CD14-positive monocyte (primary cell): ENCODE measurements around the gene ZBTB7A. TPM values are rescaled to one million over a fixed set of nuclear protein-coding genes. Genes with fewer than 3 reads are reported as not detected.

Source experiments
- DNase-seq, 3 donors: peaks; one replicate each; pipeline ENCODE4 v3.0.0-alpha.2; 2011 to 2022
- H2AFZ ChIP-seq: 2 replicates; pipeline ENCODE4 v1.6.0; 2012; ENCODE audit warnings: mild to moderate bottlenecking, low read depth, low read length, inconsistent platforms; ENCODE audit not compliant: insufficient read depth, poor library complexity, severe bottlenecking
- H3K27ac ChIP-seq, 2 donors: 1 replicate in 1 of 2; 2 replicates in 1 of 2; pipeline ENCODE4 v1.5.1; 2012 to 2013; ENCODE audit warnings: low read length in 2 of 2, control low read depth in 1 of 2, inconsistent platforms in 1 of 2, low read depth in 1 of 2, mild to moderate bottlenecking in 1 of 2
- H3K27me3 ChIP-seq, 2 donors: one replicate each; pipeline versions ENCODE4 v1.6.0 to v1.6.1; 2011 to 2013; ENCODE audit warnings: low read length in 2 of 2; ENCODE audit not compliant: control insufficient read depth in 2 of 2, insufficient read depth in 2 of 2
- H3K36me3 ChIP-seq, 2 donors: replicated peaks in 1 of 2; 1 replicate in 1 of 2; 2 replicates in 1 of 2; pipeline versions ENCODE4 v1.5.1 to v1.6.1; 2012 to 2013; ENCODE audit warnings: low read length in 2 of 2, control low read depth in 1 of 2, inconsistent platforms in 1 of 2, mild to moderate bottlenecking in 1 of 2; ENCODE audit not compliant: insufficient read depth in 2 of 2, control insufficient read depth in 1 of 2
- H3K4me1 ChIP-seq, 2 donors: 1 replicate in 1 of 2; 2 replicates in 1 of 2; pipeline versions ENCODE4 v1.5.1 to v1.6.1; 2012 to 2013; ENCODE audit warnings: low read length in 2 of 2, control low read depth in 1 of 2, inconsistent platforms in 1 of 2, mild to moderate bottlenecking in 1 of 2, moderate library complexity in 1 of 2; ENCODE audit not compliant: insufficient read depth in 2 of 2, control insufficient read depth in 1 of 2
- H3K4me2 ChIP-seq: replicated peaks from 2 replicates; pipeline ENCODE3; 2012; ENCODE audit warnings: low read length, moderate library complexity, mild to moderate bottlenecking; ENCODE audit not compliant: poor library complexity, severe bottlenecking; ENCODE audit errors: extremely low read depth
- H3K4me3 ChIP-seq, 3 experiments: fragments of 200-600 bp in 1 of 3; sonication (generic) in 1 of 3; replicated peaks in 1 of 3; 1 replicate in 2 of 3; 2 replicates in 1 of 3; pipeline ENCODE4 v1.5.1; 2011 to 2013; ENCODE audit warnings: low read length in 3 of 3, mild to moderate bottlenecking in 3 of 3, control low read depth in 2 of 3, low read depth in 2 of 3, inconsistent platforms in 1 of 3, moderate library complexity in 1 of 3
- H3K79me2 ChIP-seq: 2 replicates; pipeline ENCODE4 v1.6.0; 2012; ENCODE audit warnings: mild to moderate bottlenecking, control low read depth, inconsistent platforms, low read length, moderate library complexity; ENCODE audit not compliant: insufficient read depth
- H3K9ac ChIP-seq: 2 replicates; pipeline ENCODE4 v1.6.0; 2017; ENCODE audit warnings: low read length, mild to moderate bottlenecking; ENCODE audit not compliant: insufficient read depth, poor library complexity, severe bottlenecking
- H3K9me3 ChIP-seq, 2 donors: replicated peaks in 1 of 2; 1 replicate in 1 of 2; 2 replicates in 1 of 2; pipeline versions ENCODE4 v1.5.1 to v1.6.1; 2012 to 2013; ENCODE audit warnings: low read length in 2 of 2, control low read depth in 1 of 2; ENCODE audit not compliant: control insufficient read depth in 1 of 2, insufficient read depth in 1 of 2
- H4K20me1 ChIP-seq: 2 replicates; pipeline ENCODE4 v1.6.0; 2012; ENCODE audit warnings: mild to moderate bottlenecking, low read length, control low read depth, moderate library complexity; ENCODE audit not compliant: insufficient read depth
- H3K27ac Mint-ChIP-seq, 7 donors: one replicate each; pipeline ENCODE4 v1.8.0; 2020; ENCODE audit warnings: mild to moderate bottlenecking in 7 of 7, mixed read lengths in 7 of 7, moderate library complexity in 6 of 7, inconsistent platforms in 2 of 7
- H3K27me3 Mint-ChIP-seq, 3 donors: one replicate each; pipeline ENCODE4 v1.8.0; 2021 to 2022; ENCODE audit warnings: low read depth in 3 of 3, mild to moderate bottlenecking in 3 of 3, mixed read lengths in 3 of 3, moderate library complexity in 3 of 3, inconsistent platforms in 1 of 3
- H3K36me3 Mint-ChIP-seq, 2 donors: one replicate each; pipeline ENCODE4 v1.8.0; 2020; ENCODE audit warnings: mixed read lengths in 2 of 2, inconsistent platforms in 1 of 2, mild to moderate bottlenecking in 1 of 2
- H3K4me1 Mint-ChIP-seq: one replicate; pipeline ENCODE4 v1.8.0; 2020; ENCODE audit warnings: mild to moderate bottlenecking, mixed read lengths
- H3K4me3 Mint-ChIP-seq, 2 donors: one replicate each; pipeline ENCODE4 v1.8.0; 2020; ENCODE audit warnings: mild to moderate bottlenecking in 2 of 2, mixed read lengths in 2 of 2, moderate library complexity in 1 of 2
- H3K9me3 Mint-ChIP-seq, 7 donors: one replicate each; pipeline ENCODE4 v1.8.0; 2020 to 2022; ENCODE audit warnings: mixed read lengths in 7 of 7, mild to moderate bottlenecking in 6 of 7, moderate library complexity in 6 of 7, inconsistent platforms in 2 of 7
- CTCF ChIP-seq: fragments of 200-600 bp; IDR thresholded peaks from one replicate; pipeline ENCODE4 v1.8.0; 2022; ENCODE audit warnings: antibody characterized with exemption, mild to moderate bottlenecking
- WGBS: methylation state at CpG from one replicate; pipeline ENCODE4 v1.1.5; 2013; ENCODE audit warnings: missing lambda C conversion rate; ENCODE audit not compliant: insufficient coverage; 5-methylcytosine and 5-hydroxymethylcytosine counted together
- intact Hi-C, 2 donors: fragments of 100-400 bp; cut with micrococcal nuclease; formaldehyde crosslinking; loops; one replicate each; pipeline versions ENCODE4 v1.15.0 to v1.15.1; 2023
- polyA plus RNA-seq, 3 donors: library from polyadenylated mRNA; depleted of rRNA in 1 of 3; unstranded in 2 of 3; stranded (reverse) in 1 of 3; fragments of 300-500 nt in 2 of 3; fragments of >200 nt in 1 of 3; fragmentation: Illumina TruSeq in 2 of 3; gene quantifications; 1 replicate in 2 of 3; 2 replicates in 1 of 3; pipeline ENCODE4 v1.2.3, GENCODE V29; 2012 to 2021

The ZBTB7A gene
- polyA plus RNA-seq, 3 donors, result 18.0 to 31.5 (median 20.2) TPM

- intact Hi-C loops, result loop anchor here in 1 of 2 donors (2.0 kb wide), 1 partner anchor 52 kb away; the partner anchor contains the start of gene PIAS4
- Histone ChIP-seq H3K4me3 (peak overlapping the region; percentile 13 to 93 (median 40)), H3K79me2 (peaks cover 100% of the 10 kb centered on the region), H3K36me3 (peaks cover 25 to 39% of the 10 kb centered on the region in 2 donors), H4K20me1 (peaks cover 75% of the 10 kb centered on the region), H3K9me3 (no peaks in the 10 kb centered on the region), H3K4me2 (peak overlapping the region; percentile 89), H3K4me1 (peaks cover 77 to 92% of the 10 kb centered on the region in 2 donors), H3K27ac (peak overlapping the region; percentile 97), H3K9ac (peak overlapping the region; percentile 82), H3K27me3 (no peaks in the 10 kb centered on the region), H2AFZ (no peak overlapping the region)
- WGBS, result 71% methylated on average over 13 of the region's 30 CpGs
- TF ChIP-seq CTCF, result peak; percentile 19
- peaks cover 0 to 2% (median 1%) of the 10 kb centered on the region in 3 donors for H3K27me3 Mint-ChIP-seq
- H3K4me1 Mint-ChIP-seq, result peaks cover 65% of the 10 kb centered on the region
- H3K36me3 Mint-ChIP-seq, result peaks cover 36 to 50% of the 10 kb centered on the region in 2 donors
- H3K9me3 Mint-ChIP-seq, result peaks cover 0 to 2% (median 0%) of the 10 kb centered on the region in 7 donors
- peak in 1 of 3 donors; percentile 37 for DNase-seq
- peak overlapping the region; percentile 67 to 77 for H3K4me3 Mint-ChIP-seq
- H3K27ac Mint-ChIP-seq, result peak overlapping the region; percentile 90 to 100 (median 99)
Observed at GRCh38 chr19:4058693-4059452, 7.8 kb downstream of the ZBTB7A start.

GRCh38 chr19:4057931-4058692 lies 8.6 kb downstream of the ZBTB7A start:
- Mint-ChIP-seq H3K4me1 (peaks cover 65% of the 10 kb centered on the region), H3K9me3 (peaks cover 0 to 2% (median 0%) of the 10 kb centered on the region in 7 donors), H3K36me3 (peaks cover 37 to 52% of the 10 kb centered on the region in 2 donors), H3K27ac (peak overlapping the region; percentile 96 to 100 (median 99)), H3K4me3 (peak overlapping the region; percentile 77), H3K27me3 (peaks cover 0 to 4% (median 1%) of the 10 kb centered on the region in 3 donors)
- no peaks in the 10 kb centered on the region for H3K27me3 ChIP-seq
- H2AFZ ChIP-seq, result no peak overlapping the region
- peak overlapping the region; percentile 82 for H3K9ac ChIP-seq
- peak; percentile 46 for TF ChIP-seq CTCF
- peaks cover 77 to 92% of the 10 kb centered on the region in 2 donors for H3K4me1 ChIP-seq
- peak; percentile 94 to 98 (median 95) for DNase-seq
- H3K4me3 ChIP-seq, result peak overlapping the region; percentile 13 to 93 (median 40)
- peak overlapping the region; percentile 97 for H3K27ac ChIP-seq
- H3K4me2 ChIP-seq, result peak overlapping the region; percentile 89
- WGBS, result 5% methylated on average over 19 of the region's 22 CpGs
- H3K79me2 ChIP-seq, result peaks cover 100% of the 10 kb centered on the region
- peaks cover 75% of the 10 kb centered on the region for H4K20me1 ChIP-seq
- no peaks in the 10 kb centered on the region for H3K9me3 ChIP-seq
- H3K36me3 ChIP-seq, result peaks cover 25 to 40% of the 10 kb centered on the region in 2 donors
- intact Hi-C loops, result loop anchor here in 1 of 2 donors (2.0 kb wide), 1 partner anchor 51 kb away; the partner anchor contains the start of gene PIAS4
